Mesothelial cell of epicardium (in vitro differentiated cells): ENCODE data around the gene RABL3. TPM values are rescaled to one million over a fixed set of nuclear protein-coding genes. Genes with fewer than 3 reads are reported as not detected.
"Not testable (repeated sequence)": the region's sequence is repeated elsewhere in the genome, so short reads cannot be mapped to it uniquely, and the experiment has no call there.

ENCODE experiments used
- DNase-seq, 2 experiments: peaks; one replicate each; pipeline ENCODE4 v3.0.0; 2021; ENCODE audit warnings: low spot score in 2 of 2; ENCODE audit not compliant: unreplicated experiment in 2 of 2
- H3K27ac Mint-ChIP-seq: 2 replicates; pipeline ENCODE4 v1.8.0; 2021; ENCODE audit warnings: mixed read lengths
- H3K27me3 Mint-ChIP-seq: 2 replicates; pipeline ENCODE4 v1.8.0; 2021; ENCODE audit warnings: low read depth, mixed read lengths
- H3K36me3 Mint-ChIP-seq: 2 replicates; pipeline ENCODE4 v1.8.0; 2021; ENCODE audit warnings: mixed read lengths
- H3K4me1 Mint-ChIP-seq: 2 replicates; pipeline ENCODE4 v1.8.0; 2021; ENCODE audit warnings: mixed read lengths
- H3K4me3 Mint-ChIP-seq: 2 replicates; pipeline ENCODE4 v1.8.0; 2021; ENCODE audit warnings: mild to moderate bottlenecking, moderate library complexity, mixed read lengths
- H3K9me3 Mint-ChIP-seq: 2 replicates; pipeline ENCODE4 v1.8.0; 2021; ENCODE audit warnings: mixed read lengths
- total RNA-seq: library from RNA; stranded (reverse); gene quantifications from 3 replicates; pipeline ENCODE4 v1.2.1, GENCODE V29; 2021
- TF ChIP-seq, protein P1 (sequence below): fragments of 200-600 bp; sonication (generic); IDR thresholded peaks from one replicate; pipeline ENCODE4 v1.5.0; 2021; ENCODE audit warnings: antibody characterized with exemption; ENCODE audit not compliant: unreplicated experiment

RABL3 gene
- total RNA-seq, 1 donor from 2014 or later = 19.1 TPM

DNA sequence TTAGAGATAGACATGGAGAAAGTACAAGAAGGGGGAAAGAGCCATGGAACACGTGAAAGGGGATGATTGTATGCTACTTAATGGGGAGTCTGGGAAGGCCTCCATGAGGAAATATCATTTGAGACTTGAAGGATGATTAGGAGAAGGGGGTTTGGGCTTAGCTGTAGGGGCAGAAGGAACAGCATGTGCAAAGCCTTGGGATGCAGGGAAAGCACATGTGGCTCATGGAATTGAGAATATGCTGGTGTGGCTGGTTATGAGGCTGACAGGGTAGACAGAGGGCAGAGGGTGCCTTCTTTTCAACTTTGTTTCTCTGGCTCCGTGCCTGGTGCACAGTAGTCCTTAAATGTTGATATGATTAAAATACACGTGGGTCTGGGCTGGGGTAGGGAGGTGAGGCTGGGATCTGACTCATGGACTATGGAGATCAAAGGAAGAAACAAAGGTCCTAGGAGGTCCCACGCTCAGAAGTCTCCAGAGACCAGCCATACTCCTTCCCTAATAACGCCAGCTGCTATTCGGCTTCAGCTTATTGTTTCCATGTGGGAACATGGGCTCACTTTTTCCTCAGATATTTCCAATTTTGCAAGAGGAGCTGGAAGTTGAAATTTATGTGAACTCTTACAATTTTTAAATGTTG, 1.4 kb upstream of the RABL3 start:
- TF ChIP-seq, protein P1, sequence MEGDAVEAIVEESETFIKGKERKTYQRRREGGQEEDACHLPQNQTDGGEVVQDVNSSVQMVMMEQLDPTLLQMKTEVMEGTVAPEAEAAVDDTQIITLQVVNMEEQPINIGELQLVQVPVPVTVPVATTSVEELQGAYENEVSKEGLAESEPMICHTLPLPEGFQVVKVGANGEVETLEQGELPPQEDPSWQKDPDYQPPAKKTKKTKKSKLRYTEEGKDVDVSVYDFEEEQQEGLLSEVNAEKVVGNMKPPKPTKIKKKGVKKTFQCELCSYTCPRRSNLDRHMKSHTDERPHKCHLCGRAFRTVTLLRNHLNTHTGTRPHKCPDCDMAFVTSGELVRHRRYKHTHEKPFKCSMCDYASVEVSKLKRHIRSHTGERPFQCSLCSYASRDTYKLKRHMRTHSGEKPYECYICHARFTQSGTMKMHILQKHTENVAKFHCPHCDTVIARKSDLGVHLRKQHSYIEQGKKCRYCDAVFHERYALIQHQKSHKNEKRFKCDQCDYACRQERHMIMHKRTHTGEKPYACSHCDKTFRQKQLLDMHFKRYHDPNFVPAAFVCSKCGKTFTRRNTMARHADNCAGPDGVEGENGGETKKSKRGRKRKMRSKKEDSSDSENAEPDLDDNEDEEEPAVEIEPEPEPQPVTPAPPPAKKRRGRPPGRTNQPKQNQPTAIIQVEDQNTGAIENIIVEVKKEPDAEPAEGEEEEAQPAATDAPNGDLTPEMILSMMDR = no peak
- H3K9me3 Mint-ChIP-seq = no peaks in the 10 kb centered on the region
- peaks cover 25% of the 10 kb centered on the region for H3K4me1 Mint-ChIP-seq
- H3K4me3 Mint-ChIP-seq = peak overlapping the region; percentile 91
- H3K27me3 Mint-ChIP-seq = no peaks in the 10 kb centered on the region
- H3K27ac Mint-ChIP-seq = peak overlapping the region; percentile 84
- H3K36me3 Mint-ChIP-seq = peaks cover 5% of the 10 kb centered on the region
- no peak for DNase-seq

DNA sequence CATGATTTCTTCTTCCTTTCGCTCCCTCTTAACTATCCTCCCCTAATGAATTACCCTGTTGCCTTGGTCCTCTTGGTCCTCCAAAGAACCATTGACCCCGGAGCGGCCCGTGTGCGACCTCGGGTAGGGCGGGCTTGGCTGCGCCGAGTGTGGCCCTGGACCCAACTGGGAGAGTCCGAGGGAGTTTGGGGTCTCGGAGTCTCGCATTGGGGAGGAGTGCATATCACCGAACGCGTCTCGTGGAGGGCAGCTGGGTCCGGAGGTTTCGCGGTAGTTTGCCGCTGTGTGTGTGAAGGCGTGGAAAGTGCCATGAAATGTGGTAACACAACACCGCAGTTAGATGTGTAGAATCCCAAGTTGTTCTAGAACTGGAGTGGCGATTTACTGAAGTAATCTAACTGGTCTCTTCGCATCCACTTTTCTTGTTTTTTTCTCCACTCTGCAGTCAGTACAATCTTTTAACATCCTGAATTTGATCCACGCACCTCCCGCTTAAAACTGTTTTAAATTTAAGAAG, 591 bp upstream of the RABL3 start:
- H3K27ac Mint-ChIP-seq = peak overlapping the region; percentile 84
- H3K9me3 Mint-ChIP-seq = no peaks in the 10 kb centered on the region
- peaks cover 25% of the 10 kb centered on the region for H3K4me1 Mint-ChIP-seq
- peak overlapping the region; percentile 91 for H3K4me3 Mint-ChIP-seq
- DNase-seq = peak in 1 of 2 experiments; percentile 51
- H3K27me3 Mint-ChIP-seq = no peaks in the 10 kb centered on the region
- peaks cover 11% of the 10 kb centered on the region for H3K36me3 Mint-ChIP-seq
- TF ChIP-seq, protein P1 = no peak

DNA sequence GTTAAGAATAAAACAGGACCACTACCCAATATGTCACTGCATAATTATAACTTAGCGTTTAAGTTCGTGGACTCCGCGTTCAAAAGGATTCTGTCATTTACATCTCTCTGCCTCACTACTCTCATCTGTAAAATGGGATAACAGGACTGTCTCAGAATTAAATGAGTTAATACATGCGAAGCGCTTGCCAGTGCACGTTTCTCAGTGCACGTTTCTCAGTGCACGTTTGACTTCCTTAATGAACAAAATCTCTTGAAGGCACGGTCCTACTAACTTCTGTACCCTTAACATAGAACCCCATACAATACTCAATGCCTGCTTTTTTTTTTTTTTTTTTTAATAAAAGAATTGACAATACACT, 499 bp downstream of the RABL3 start:
- Mint-ChIP-seq H3K9me3 (peaks cover 7% of the 10 kb centered on the region), H3K4me1 (peaks cover 25% of the 10 kb centered on the region), H3K4me3 (peak overlapping the region; percentile 91), H3K27ac (peak overlapping the region; percentile 84), H3K27me3 (no peaks in the 10 kb centered on the region), H3K36me3 (peaks cover 21% of the 10 kb centered on the region)
- TF ChIP-seq, protein P1 = no peak
- no peak for DNase-seq

DNA sequence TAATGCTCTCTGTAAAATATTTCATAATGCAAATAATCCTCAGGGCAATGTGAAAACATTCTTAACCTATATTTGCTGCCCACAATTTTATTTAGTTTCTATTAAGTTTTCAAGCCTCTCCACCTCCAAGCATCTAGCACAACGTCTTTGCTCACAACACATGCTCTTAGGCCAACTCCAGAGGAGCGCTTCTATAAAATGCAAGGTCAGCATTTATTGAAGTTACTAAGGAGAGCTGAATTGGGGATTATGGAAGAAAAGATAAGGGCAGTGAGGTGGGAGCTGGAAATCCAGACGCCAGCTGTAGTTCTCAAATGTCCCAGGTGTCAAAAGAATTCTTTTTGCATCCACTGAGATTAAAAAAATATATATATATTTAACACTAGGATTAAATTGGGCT, 996 bp downstream of the RABL3 start:
- peak overlapping the region; percentile 78 for H3K27ac Mint-ChIP-seq
- TF ChIP-seq, protein P1 = no peak
- peaks cover 23% of the 10 kb centered on the region for H3K36me3 Mint-ChIP-seq
- peaks cover 10% of the 10 kb centered on the region for H3K9me3 Mint-ChIP-seq
- no peak for DNase-seq
- no peaks in the 10 kb centered on the region for H3K27me3 Mint-ChIP-seq
- peaks cover 25% of the 10 kb centered on the region for H3K4me1 Mint-ChIP-seq
- H3K4me3 Mint-ChIP-seq = peak overlapping the region; percentile 91

DNA sequence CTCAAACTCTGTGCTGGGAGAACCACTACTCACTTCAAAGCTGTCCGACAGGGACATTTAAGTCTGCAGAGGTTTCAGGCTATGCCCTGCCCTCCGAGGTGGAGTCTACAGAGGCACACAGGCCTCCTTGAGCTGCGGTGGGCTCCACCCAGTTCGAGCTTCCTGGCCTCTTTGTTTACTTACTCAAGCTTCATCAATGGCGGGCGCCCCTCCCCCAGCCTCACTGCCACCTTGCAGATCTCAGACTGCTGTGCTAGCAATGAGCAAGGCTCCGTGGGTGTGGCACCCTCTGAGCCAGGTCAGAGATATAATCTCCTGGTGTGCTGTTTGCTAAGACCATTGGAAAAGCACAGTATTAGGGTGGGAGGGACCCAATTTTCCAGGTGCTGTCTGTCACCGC, 4.3 kb downstream of the RABL3 start:
- peaks cover 24% of the 10 kb centered on the region for H3K9me3 Mint-ChIP-seq
- not testable (repeated sequence) for H3K4me1 Mint-ChIP-seq, DNase-seq, H3K27me3 Mint-ChIP-seq, H3K4me3 Mint-ChIP-seq, H3K27ac Mint-ChIP-seq
- peaks cover 34% of the 10 kb centered on the region for H3K36me3 Mint-ChIP-seq

DNA sequence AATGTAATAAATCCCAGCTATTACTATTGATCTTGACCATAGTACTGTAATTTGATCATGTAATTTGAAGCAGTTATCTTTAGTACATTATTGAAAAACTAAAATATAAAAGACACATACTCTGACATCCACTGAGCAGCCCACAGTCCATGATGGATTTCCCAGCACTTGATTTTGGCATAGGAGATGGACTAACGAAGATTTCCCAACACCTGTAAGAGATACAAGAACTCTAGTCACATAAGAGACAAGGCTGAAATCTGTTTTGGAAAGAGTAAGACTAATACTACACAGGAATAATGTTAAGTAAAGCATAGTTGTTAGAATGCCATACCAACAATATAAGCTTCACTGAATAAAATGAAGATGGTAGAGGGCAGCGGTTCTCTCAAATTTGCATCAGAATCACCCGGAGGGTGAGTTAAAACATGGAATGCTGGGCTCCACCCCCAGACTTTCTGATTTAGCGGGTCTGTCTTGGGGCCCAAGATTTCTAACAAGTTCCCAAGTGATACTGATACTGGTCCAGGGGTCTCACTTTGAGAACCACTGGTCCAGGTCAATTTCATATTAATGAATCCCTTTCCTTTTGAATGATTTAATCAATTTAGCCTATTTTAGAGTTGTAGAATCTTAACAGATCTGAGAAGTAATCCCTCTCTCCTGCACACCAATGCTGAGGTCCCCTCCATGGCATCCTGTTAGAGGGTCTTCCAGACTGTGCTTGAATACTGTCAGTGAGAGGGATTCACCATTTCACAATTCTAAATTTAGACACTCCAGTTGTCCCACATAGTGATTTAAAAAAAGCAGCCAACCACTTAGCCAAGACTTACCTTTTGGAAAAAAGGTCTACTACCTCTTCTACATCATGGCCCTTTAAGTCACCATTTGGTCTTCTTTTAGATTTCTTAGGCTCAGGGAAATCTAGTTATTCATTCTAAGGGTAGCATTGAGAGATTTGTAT, 11.5 kb downstream of the RABL3 start:
- peaks cover 19% of the 10 kb centered on the region for H3K36me3 Mint-ChIP-seq
- no peak for DNase-seq

More for the DNA sequence above, 11.5 kb downstream of the RABL3 start:
- no peak overlapping the region for H3K4me3 Mint-ChIP-seq
- peaks cover 14% of the 10 kb centered on the region for H3K9me3 Mint-ChIP-seq
- no peaks in the 10 kb centered on the region for H3K27me3 Mint-ChIP-seq
- no peak overlapping the region for H3K27ac Mint-ChIP-seq
- TF ChIP-seq, protein P1 = no peak
- no peaks in the 10 kb centered on the region for H3K4me1 Mint-ChIP-seq
